ENCODE measurements around the gene MBOAT2.
A peak's percentile ranks its signal among the peaks of the same experiment; 100 is the strongest.

Gene MBOAT2

GRCh38 chr2:8927510-8928455, 75.7 kb downstream of the MBOAT2 start:
- TF ChIP-seq, protein P1, sequence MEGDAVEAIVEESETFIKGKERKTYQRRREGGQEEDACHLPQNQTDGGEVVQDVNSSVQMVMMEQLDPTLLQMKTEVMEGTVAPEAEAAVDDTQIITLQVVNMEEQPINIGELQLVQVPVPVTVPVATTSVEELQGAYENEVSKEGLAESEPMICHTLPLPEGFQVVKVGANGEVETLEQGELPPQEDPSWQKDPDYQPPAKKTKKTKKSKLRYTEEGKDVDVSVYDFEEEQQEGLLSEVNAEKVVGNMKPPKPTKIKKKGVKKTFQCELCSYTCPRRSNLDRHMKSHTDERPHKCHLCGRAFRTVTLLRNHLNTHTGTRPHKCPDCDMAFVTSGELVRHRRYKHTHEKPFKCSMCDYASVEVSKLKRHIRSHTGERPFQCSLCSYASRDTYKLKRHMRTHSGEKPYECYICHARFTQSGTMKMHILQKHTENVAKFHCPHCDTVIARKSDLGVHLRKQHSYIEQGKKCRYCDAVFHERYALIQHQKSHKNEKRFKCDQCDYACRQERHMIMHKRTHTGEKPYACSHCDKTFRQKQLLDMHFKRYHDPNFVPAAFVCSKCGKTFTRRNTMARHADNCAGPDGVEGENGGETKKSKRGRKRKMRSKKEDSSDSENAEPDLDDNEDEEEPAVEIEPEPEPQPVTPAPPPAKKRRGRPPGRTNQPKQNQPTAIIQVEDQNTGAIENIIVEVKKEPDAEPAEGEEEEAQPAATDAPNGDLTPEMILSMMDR (IDR thresholded peaks at IDR 0.05), result no peak
- H3K36me3 ChIP-seq (ENCODE audit: control insufficient read depth, insufficient read depth, low read length), result no peaks in the 10 kb centered on the region
- H3K9me3 ChIP-seq (ENCODE audit: control insufficient read depth, low read length), result no peaks in the 10 kb centered on the region
- peaks cover 2% of the 10 kb centered on the region for H3K79me2 ChIP-seq
- H3K4me2 ChIP-seq (ENCODE audit: low read length), result peak overlapping the region; percentile 48
- H2AFZ ChIP-seq, result no peak overlapping the region
- no peak overlapping the region for H3K9ac ChIP-seq
- no peak overlapping the region for H3K27ac ChIP-seq
- no peaks in the 10 kb centered on the region for H3K27me3 ChIP-seq (ENCODE audit: control insufficient read depth, insufficient read depth, low read length)
- H3K4me1 ChIP-seq, result peaks cover 6% of the 10 kb centered on the region
- no peak overlapping the region for H3K4me3 ChIP-seq (ENCODE audit: low read depth, low read length)

DNA sequence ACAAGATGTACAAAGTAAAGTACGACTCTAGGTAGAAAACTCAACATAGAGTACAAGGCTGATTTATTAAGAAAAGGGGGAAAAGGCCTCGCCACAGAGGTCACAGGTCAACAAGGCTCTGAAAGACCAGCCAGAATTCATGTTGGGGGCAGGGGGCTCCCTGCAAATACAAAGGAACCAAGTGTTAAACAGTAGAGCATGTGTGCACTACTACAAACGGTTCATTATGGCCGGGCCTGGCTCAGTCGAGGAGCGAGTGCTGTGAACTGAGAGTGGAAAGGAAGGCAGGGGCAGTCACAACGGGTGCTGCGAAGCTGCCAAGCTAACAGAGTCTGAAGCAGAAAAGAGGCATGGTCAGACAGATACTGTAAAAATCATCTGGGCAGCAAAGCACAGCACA, 77.1 kb downstream of the MBOAT2 start:
- no peaks in the 10 kb centered on the region for H3K36me3 ChIP-seq (ENCODE audit: control insufficient read depth, insufficient read depth, low read length)
- TF ChIP-seq, protein P1 (IDR thresholded peaks at IDR 0.05), result no peak
- peaks cover 2% of the 10 kb centered on the region for H3K79me2 ChIP-seq
- no peak overlapping the region for H3K27ac ChIP-seq
- H3K9ac ChIP-seq, result no peak overlapping the region
- peaks cover 7% of the 10 kb centered on the region for H3K4me1 ChIP-seq
- H3K9me3 ChIP-seq (ENCODE audit: control insufficient read depth, low read length), result no peaks in the 10 kb centered on the region
- H2AFZ ChIP-seq, result no peak overlapping the region
- no peak overlapping the region for H3K4me3 ChIP-seq (ENCODE audit: low read depth, low read length)
- H3K27me3 ChIP-seq (ENCODE audit: control insufficient read depth, insufficient read depth, low read length), result no peaks in the 10 kb centered on the region
- no peak overlapping the region for H3K4me2 ChIP-seq (ENCODE audit: low read length)

DNA sequence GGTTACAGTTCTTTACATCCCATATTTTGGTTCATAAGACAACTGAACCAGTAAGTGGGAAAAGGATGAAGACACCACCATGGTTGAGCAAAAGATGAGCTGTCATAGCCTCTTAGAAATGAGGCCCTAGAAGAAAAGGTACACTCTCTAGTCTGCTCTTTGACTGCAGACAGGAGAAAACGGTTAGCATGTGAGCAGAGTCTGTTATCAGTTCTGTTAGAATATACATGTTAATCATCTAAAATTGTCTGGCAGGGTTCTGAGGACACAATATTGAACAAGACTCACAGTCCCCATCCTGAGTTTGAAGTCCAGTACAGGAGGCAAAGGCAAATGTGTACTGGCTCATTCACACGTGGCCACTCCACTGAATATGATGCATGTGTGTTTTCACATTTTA, 78.1 kb downstream of the MBOAT2 start:
- Histone ChIP-seq H3K27ac (no peak overlapping the region), H3K9me3 (ENCODE audit: control insufficient read depth, low read length) (no peaks in the 10 kb centered on the region), H3K4me2 (ENCODE audit: low read length) (no peak overlapping the region), H3K4me1 (peaks cover 7% of the 10 kb centered on the region), H3K36me3 (ENCODE audit: control insufficient read depth, insufficient read depth, low read length) (no peaks in the 10 kb centered on the region), H3K4me3 (ENCODE audit: low read depth, low read length) (no peak overlapping the region), H3K27me3 (ENCODE audit: control insufficient read depth, insufficient read depth, low read length) (no peaks in the 10 kb centered on the region), H3K79me2 (peaks cover 2% of the 10 kb centered on the region), H3K9ac (no peak overlapping the region), H2AFZ (no peak overlapping the region)
- TF ChIP-seq, protein P1 (IDR thresholded peaks at IDR 0.05), result no peak

- Histone ChIP-seq H3K79me2 (peaks cover 2% of the 10 kb centered on the region), H3K4me2 (ENCODE audit: low read length) (no peak overlapping the region), H3K4me1 (peaks cover 7% of the 10 kb centered on the region), H3K36me3 (ENCODE audit: control insufficient read depth, insufficient read depth, low read length) (no peaks in the 10 kb centered on the region), H3K9ac (no peak overlapping the region), H3K9me3 (ENCODE audit: control insufficient read depth, low read length) (no peaks in the 10 kb centered on the region), H3K27ac (no peak overlapping the region), H3K4me3 (ENCODE audit: low read depth, low read length) (no peak overlapping the region), H3K27me3 (ENCODE audit: control insufficient read depth, insufficient read depth, low read length) (no peaks in the 10 kb centered on the region), H2AFZ (no peak overlapping the region)
- TF ChIP-seq, protein P1 (IDR thresholded peaks at IDR 0.05), result no peak
These were observed 80.3 kb downstream of the MBOAT2 start for GRCh38 chr2:8923183-8923582.
